ENCODE results near the gene MRPS18A.

Gene MRPS18A

GRCh38 chr6:43697421-43697820, 9.8 kb upstream of the MRPS18A start:
- TF ChIP-seq CTCF (IDR thresholded peaks at IDR 0.05; ENCODE audit: low read depth, low read length), result no peak
- H3K4me3 ChIP-seq (ENCODE audit: low read depth, low read length), result no peak overlapping the region

- H3K4me3 ChIP-seq (ENCODE audit: low read depth, low read length), result no peak overlapping the region
- TF ChIP-seq CTCF (IDR thresholded peaks at IDR 0.05; ENCODE audit: low read depth, low read length), result no peak
These were observed 8.3 kb upstream of the MRPS18A start for GRCh38 chr6:43695967-43696291.

- TF ChIP-seq CTCF (IDR thresholded peaks at IDR 0.05; ENCODE audit: low read depth, low read length), result no peak
- H3K4me3 ChIP-seq (ENCODE audit: low read depth, low read length), result no peak overlapping the region
These were observed 7.8 kb upstream of the MRPS18A start for GRCh38 chr6:43695215-43695966.

- no peak overlapping the region for H3K4me3 ChIP-seq (ENCODE audit: low read depth, low read length)
- no peak for TF ChIP-seq CTCF (IDR thresholded peaks at IDR 0.05; ENCODE audit: low read depth, low read length)
These were observed 1.8 kb upstream of the MRPS18A start for GRCh38 chr6:43689421-43689820.

GRCh38 chr6:43687079-43687436, 533 bp downstream of the MRPS18A start:
- peak overlapping the region; percentile 99 for H3K4me3 ChIP-seq (ENCODE audit: low read depth, low read length)
- TF ChIP-seq CTCF (IDR thresholded peaks at IDR 0.05; ENCODE audit: low read depth, low read length), result no peak

- no peak overlapping the region for H3K4me3 ChIP-seq (ENCODE audit: low read depth, low read length)
These were observed 3.7 kb downstream of the MRPS18A start for GRCh38 chr6:43683708-43684455.

More at GRCh38 chr6:43683708-43684455, 3.7 kb downstream of the MRPS18A start:
- no peak for TF ChIP-seq CTCF (IDR thresholded peaks at IDR 0.05; ENCODE audit: low read depth, low read length)

All from WI38 (cell line).